ENCODE results near the gene ZNF684. TPM values are rescaled to one million over a fixed set of nuclear protein-coding genes. Genes with fewer than 3 reads are reported as not detected.

Gene ZNF684
- total RNA-seq, 1 donor from 2014 or later: 4.8 TPM

DNA sequence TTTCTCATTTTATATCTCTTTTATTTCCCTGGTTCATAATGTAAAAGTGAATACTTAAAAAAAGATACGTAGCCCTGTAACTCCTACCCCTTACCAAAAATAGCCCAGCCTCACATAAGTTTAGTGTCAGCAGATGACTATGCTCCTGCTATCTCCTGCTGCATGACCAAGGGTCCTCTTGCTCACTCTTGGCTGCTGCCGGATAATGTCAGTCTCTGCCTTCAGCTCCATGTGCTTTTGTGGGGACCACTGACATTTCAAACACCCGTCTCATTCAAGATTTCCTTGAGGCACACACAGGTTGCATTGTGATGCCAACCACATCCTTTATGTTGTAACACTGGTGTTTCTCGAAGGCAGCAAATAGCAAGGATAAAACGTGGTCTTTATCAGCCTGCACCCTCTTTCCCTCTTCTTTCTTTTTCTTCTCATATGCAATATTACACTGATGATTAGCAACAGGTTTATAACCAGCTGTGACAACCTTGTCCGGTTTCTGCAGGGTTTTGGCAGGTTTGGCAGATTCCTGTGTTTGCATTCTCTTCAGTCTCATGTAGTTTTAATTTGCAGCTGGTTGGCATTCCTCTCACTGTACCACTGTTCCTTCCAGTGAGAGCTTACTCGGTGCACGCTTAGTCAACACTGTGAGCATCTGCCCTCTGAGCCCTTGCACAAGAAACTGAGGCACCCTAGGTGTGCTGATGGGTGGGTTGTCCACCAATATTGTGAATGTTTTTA, 62.2 kb downstream of the ZNF684 start:
- H3K27ac Mint-ChIP-seq (ENCODE audit: unreplicated experiment): no peak overlapping the region
- no peak for DNase-seq (ENCODE audit: low spot score)
- H3K4me3 Mint-ChIP-seq (ENCODE audit: unreplicated experiment): no peak overlapping the region
- H3K9me3 Mint-ChIP-seq (ENCODE audit: low read depth): no peaks in the 10 kb centered on the region
- H3K27me3 Mint-ChIP-seq (ENCODE audit: low read depth): peaks cover 7% of the 10 kb centered on the region
- no peaks in the 10 kb centered on the region for H3K36me3 Mint-ChIP-seq (ENCODE audit: low read depth)
- H3K4me1 Mint-ChIP-seq (ENCODE audit: low read depth): no peaks in the 10 kb centered on the region
- TF ChIP-seq, protein P1, sequence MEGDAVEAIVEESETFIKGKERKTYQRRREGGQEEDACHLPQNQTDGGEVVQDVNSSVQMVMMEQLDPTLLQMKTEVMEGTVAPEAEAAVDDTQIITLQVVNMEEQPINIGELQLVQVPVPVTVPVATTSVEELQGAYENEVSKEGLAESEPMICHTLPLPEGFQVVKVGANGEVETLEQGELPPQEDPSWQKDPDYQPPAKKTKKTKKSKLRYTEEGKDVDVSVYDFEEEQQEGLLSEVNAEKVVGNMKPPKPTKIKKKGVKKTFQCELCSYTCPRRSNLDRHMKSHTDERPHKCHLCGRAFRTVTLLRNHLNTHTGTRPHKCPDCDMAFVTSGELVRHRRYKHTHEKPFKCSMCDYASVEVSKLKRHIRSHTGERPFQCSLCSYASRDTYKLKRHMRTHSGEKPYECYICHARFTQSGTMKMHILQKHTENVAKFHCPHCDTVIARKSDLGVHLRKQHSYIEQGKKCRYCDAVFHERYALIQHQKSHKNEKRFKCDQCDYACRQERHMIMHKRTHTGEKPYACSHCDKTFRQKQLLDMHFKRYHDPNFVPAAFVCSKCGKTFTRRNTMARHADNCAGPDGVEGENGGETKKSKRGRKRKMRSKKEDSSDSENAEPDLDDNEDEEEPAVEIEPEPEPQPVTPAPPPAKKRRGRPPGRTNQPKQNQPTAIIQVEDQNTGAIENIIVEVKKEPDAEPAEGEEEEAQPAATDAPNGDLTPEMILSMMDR (IDR thresholded peaks at IDR 0.05): no peak

DNA sequence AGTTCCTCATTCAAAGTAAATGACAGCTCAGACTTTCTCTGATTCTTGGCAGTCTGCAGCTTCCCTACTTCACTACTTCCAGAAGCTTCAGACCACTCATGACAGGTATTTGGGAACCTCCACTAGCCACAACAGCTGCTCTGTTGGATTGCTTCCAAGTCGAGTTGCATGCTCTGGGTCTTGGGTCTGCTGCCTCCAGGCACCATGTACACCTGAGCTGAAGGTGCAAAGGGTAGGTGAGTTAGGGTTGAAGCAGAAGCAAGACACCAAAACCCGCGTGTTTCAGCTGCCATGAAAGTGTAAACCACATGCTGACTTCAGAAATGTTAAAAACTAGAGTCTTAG, 62.7 kb downstream of the ZNF684 start:
- Mint-ChIP-seq H3K4me1 (ENCODE audit: low read depth) (no peaks in the 10 kb centered on the region), H3K27me3 (ENCODE audit: low read depth) (peaks cover 11% of the 10 kb centered on the region), H3K36me3 (ENCODE audit: low read depth) (no peaks in the 10 kb centered on the region), H3K27ac (ENCODE audit: unreplicated experiment) (no peak overlapping the region), H3K9me3 (ENCODE audit: low read depth) (no peaks in the 10 kb centered on the region), H3K4me3 (ENCODE audit: unreplicated experiment) (no peak overlapping the region)
- TF ChIP-seq, protein P1 (IDR thresholded peaks at IDR 0.05): no peak
- no peak for DNase-seq (ENCODE audit: low spot score)

- Mint-ChIP-seq H3K27me3 (ENCODE audit: low read depth) (peaks cover 17% of the 10 kb centered on the region), H3K36me3 (ENCODE audit: low read depth) (no peaks in the 10 kb centered on the region), H3K27ac (ENCODE audit: unreplicated experiment) (no peak overlapping the region), H3K4me1 (ENCODE audit: low read depth) (no peaks in the 10 kb centered on the region), H3K9me3 (ENCODE audit: low read depth) (no peaks in the 10 kb centered on the region), H3K4me3 (ENCODE audit: unreplicated experiment) (no peak overlapping the region)
- DNase-seq (ENCODE audit: low spot score): no peak
- TF ChIP-seq, protein P1 (IDR thresholded peaks at IDR 0.05): no peak
Observed at GRCh38 chr1:40595623-40596022, 64.2 kb downstream of the ZNF684 start.

Other genes starting within 250 kb of the ZNF684 start
- gene COL9A2, start 214.4 kb upstream of the ZNF684 start, total RNA-seq: 4.9 to 10.4 TPM (median 9.9 TPM) in 3 replicates
- 14.0 to 16.8 TPM (median 15.5 TPM) in 3 replicates for gene SMAP2, start 157.9 kb upstream of the ZNF684 start, total RNA-seq
- 7.4 to 13.4 TPM (median 11.9 TPM) in 3 replicates for gene ZFP69B, start 81.2 kb upstream of the ZNF684 start, total RNA-seq
- gene ZFP69, start 54.3 kb upstream of the ZNF684 start, total RNA-seq: 4.5 to 4.9 TPM (median 4.5 TPM) in 3 replicates
- 13.1 to 15.0 TPM (median 14.0 TPM) in 3 replicates for gene EXO5, start 22.9 kb upstream of the ZNF684 start, total RNA-seq
- gene RIMS3, start 134.0 kb downstream of the ZNF684 start, total RNA-seq: 4.8 to 26.3 TPM (median 26.0 TPM) in 3 replicates
- 34.2 to 49.2 TPM (median 35.8 TPM) in 3 replicates for gene NFYC, start 160.1 kb downstream of the ZNF684 start, total RNA-seq